PFSK-1 (cell line): ENCODE results near the gene NOXO1.
A peak's percentile ranks its signal among the peaks of the same experiment; 100 is the strongest.

Experiments used
- FOXP2 ChIP-seq: optimal IDR thresholded peaks from 2 replicates; pipeline ENCODE3; 2011; ENCODE audit warnings: borderline replicate concordance, control low read depth, inconsistent platforms; ENCODE audit not compliant: insufficient read depth; ENCODE audit errors: extremely low read length, extremely low read depth
- POLR2AphosphoS5 ChIP-seq: IDR thresholded peaks from 2 replicates; pipeline ENCODE4 v1.6.1; 2012; ENCODE audit warnings: low read depth, mild to moderate bottlenecking, control low read depth, low read length, moderate library complexity
- SIN3A ChIP-seq: IDR thresholded peaks from 2 replicates; pipeline ENCODE4 v1.6.1; 2012; ENCODE audit warnings: mild to moderate bottlenecking, low read length, moderate library complexity, borderline replicate concordance; ENCODE audit not compliant: insufficient read depth
- TAF1 ChIP-seq: IDR thresholded peaks from 2 replicates; pipeline ENCODE4 v1.6.1; 2012; ENCODE audit warnings: low read length, control low read depth, borderline replicate concordance; ENCODE audit not compliant: insufficient read depth
- TF ChIP-seq, protein P1 (sequence below), 2 experiments: IDR thresholded peaks; 2 replicates each; pipeline versions ENCODE4 v1.6.1 to v1.8.0; 2011 to 2012; ENCODE audit warnings: low read depth in 2 of 2, low read length in 2 of 2, control low read depth in 1 of 2, inconsistent platforms in 1 of 2, mild to moderate bottlenecking in 1 of 2, moderate library complexity in 1 of 2; ENCODE audit not compliant: insufficient read depth in 1 of 2

The NOXO1 gene

DNA sequence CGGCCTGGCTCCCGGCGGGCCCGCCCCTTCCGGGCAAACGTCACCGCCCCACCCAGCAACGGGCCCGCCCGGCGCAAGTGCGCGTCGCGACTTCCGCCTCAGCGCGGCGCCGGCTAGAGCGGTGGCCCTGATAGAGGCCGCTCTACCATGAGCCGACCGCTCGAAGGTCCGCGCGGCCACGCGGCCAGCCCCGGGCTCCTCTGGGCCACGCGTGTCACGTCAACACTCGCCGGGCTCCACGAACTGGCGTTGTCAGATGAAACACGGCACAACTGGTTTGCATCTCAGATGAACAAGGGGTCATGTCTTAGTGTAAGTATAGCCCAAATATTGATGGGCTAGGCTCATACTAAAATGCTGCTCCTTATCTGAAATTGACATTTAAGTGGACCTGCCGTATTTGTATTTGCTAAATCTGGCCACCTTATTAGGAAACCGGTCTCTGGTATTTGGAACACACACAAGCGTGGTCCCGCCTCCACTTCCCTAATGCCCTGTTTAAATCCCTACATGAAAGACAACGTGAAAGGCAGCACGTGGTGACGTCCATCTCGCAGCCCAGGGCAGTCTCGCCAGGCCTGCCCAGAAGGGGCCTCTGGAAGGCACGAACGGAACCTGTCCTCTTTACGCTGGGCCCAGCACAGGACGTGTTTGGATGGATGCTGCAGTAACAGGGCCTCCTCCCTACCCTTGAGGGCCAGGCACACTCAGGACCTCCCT is 28.7 kb upstream of the NOXO1 start, which contains the start of gene ZNF598:
Gene ZNF598, minus strand, starts transcription at position 31 of the 720 bp plus-strand sequence.
- TF ChIP-seq TAF1 (peak; percentile 73; the same call in 1 of the 2 replicates), SIN3A (no peak), FOXP2 (no peak), POLR2AphosphoS5 (peak; percentile 71)
- TF ChIP-seq, protein P1, sequence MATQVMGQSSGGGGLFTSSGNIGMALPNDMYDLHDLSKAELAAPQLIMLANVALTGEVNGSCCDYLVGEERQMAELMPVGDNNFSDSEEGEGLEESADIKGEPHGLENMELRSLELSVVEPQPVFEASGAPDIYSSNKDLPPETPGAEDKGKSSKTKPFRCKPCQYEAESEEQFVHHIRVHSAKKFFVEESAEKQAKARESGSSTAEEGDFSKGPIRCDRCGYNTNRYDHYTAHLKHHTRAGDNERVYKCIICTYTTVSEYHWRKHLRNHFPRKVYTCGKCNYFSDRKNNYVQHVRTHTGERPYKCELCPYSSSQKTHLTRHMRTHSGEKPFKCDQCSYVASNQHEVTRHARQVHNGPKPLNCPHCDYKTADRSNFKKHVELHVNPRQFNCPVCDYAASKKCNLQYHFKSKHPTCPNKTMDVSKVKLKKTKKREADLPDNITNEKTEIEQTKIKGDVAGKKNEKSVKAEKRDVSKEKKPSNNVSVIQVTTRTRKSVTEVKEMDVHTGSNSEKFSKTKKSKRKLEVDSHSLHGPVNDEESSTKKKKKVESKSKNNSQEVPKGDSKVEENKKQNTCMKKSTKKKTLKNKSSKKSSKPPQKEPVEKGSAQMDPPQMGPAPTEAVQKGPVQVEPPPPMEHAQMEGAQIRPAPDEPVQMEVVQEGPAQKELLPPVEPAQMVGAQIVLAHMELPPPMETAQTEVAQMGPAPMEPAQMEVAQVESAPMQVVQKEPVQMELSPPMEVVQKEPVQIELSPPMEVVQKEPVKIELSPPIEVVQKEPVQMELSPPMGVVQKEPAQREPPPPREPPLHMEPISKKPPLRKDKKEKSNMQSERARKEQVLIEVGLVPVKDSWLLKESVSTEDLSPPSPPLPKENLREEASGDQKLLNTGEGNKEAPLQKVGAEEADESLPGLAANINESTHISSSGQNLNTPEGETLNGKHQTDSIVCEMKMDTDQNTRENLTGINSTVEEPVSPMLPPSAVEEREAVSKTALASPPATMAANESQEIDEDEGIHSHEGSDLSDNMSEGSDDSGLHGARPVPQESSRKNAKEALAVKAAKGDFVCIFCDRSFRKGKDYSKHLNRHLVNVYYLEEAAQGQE (IDR thresholded peaks at IDR 0.05; ENCODE audit: insufficient read depth in 1 of 2, low read depth in 2 of 2, low read length in 2 of 2), result peak in 1 of 2 experiments; percentile 39; a peak in 2 of 4 replicates

DNA sequence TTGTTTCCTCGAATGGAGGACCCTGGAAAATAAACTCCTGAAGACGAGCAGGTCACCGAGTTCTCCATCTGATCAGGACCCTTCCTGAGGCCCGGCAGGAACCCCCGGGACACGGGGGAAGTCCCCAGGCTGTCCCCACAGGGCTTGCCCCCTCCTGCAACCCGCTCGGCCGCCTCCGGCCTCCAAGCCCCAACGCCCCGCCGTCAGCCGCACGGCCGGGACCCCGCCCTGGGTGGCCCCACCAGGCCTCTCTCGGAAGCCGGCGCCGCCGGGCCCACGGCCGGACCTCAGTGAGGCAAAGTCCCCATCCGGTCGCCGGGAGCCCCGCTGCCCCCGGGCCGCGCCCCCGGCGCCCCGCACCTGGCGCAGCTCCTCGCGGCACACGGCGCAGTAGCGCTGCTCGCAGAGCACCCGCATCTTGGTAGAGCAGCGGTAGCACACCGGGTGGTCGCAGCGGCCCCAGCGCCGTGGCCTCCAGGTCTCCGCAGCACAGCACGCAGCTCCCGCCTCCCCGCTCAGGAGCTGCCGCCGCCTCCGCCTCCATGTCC is 28.0 kb upstream of the NOXO1 start:
- no peak for TF ChIP-seq FOXP2

DNA sequence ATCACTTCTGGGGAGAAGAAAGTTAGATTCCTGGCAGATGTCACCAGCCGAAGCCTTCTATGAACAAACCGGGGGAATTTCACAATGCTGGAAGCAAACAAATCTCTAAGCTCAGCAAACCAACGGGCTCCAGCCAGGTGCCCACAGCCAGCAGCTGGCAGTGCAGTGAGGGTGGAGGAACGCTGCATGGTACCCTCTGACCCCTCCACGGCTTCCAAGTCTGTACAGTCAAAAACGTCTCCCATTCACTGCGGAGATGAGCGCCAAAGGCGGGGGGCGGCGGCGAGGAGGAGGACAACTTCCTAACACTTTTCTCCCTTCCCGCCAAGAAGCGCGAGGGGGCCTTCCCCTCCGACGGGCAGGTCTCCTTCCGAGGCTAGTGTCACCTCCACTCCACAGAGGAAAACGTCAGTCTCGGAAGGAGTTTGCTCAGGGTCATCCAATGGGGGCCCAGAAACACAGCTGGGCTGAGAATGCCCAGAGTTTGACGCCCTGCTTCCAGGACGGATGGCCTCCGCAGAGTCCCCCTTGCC is 27.4 kb upstream of the NOXO1 start:
- 0 out of 2 replicates have a peak, but pooled peaks have one; percentile 6 for TF ChIP-seq SIN3A
- TF ChIP-seq POLR2AphosphoS5, result no peak
- TF ChIP-seq FOXP2, result no peak
- no peak for TF ChIP-seq TAF1
- TF ChIP-seq, protein P1 (IDR thresholded peaks at IDR 0.05; ENCODE audit: insufficient read depth in 1 of 2, low read depth in 2 of 2, low read length in 2 of 2), result no peak

DNA sequence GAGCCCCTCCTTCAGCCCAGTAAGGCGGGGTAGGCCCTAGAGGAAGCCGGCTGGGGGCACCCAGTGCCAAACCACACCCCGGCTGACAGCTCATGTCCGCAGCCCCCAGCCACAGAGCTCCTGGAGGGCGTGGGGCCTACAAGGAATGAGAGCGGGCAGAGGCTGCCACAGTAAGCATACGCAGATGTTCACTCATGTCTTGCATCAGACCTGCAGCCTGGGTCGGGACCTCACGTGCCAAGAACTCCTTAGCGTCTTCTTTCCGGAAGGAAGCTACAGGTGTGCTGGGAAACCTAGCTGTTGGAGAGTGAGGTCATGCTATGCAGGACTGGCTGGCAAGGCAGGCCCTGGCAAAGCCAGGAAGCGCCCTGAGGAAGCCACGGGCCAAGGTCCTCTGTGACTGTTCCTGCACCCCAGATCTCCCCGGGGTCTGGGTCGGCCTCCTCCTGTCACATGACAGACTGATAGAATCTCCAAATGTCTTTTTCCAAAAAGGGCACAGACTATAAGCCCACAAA is 26.8 kb upstream of the NOXO1 start:
- TF ChIP-seq TAF1 (no peak), SIN3A (0 out of 2 replicates have a peak, but pooled peaks have one; percentile 32)

DNA sequence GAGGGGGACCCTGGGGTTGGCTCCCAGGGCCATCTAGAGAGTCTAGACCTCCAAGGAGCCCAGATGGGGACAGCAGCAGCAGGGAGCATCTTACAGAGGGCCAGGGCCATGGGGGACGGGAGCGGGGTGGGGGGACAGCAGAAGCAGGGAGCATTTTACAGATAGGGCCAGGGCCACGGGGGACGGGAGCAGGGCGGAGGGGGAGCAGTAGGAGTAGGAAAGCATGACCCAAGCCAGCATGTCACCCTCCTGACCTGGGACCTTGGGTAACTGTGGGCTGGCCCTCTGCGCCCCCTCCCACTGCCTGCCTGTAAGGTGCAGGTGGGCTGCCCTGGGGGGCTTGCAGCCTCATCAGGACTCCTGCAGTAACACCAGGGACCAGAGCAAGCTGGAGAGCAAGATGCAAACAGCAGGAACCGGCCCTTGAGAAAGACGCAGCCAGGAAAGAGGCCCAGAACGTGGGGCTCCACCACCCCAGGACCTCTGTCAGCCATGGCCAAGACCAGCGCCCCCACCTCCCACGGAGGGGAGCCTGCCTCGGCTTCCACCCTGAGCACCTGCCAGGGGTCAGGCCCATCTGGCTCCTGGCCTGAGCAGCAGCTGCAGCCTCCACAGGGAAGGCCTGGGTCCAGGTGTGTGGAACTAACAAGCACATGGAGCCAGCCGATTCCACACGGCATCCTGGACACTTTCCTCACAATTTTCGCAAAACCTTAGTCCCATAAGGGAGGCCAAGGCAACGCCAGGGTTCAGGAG is 26.0 kb upstream of the NOXO1 start:
- no peak for TF ChIP-seq SIN3A
- no peak for TF ChIP-seq FOXP2

DNA sequence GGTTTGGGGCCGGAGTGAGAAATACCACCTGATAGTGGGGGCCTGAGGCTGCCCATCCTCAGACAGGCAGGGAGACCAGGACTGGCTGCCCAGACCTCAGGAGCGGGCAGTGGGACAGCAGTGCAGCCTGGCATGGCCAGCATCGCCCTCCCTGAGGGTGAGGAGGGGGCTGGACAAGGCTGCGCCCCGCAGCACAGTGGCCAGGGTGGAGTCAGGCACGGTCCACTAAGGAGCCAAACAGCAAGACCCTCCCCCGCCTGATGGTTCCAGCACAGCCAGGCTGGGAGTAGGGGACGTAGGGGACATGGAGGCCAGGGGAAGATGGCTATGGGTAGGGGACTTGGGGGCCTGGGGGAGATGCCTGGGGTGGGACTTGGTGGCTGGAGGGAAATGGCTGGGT is 25.0 kb upstream of the NOXO1 start:
- TF ChIP-seq TAF1 (no peak), POLR2AphosphoS5 (no peak), FOXP2 (no peak), SIN3A (no peak)
- TF ChIP-seq, protein P1 (IDR thresholded peaks at IDR 0.05; ENCODE audit: insufficient read depth in 1 of 2, low read depth in 2 of 2, low read length in 2 of 2), result no peak
